Measurements from ENCODE around the gene KCTD8. TPM values are rescaled to one million over a fixed set of nuclear protein-coding genes. Genes with fewer than 3 reads are reported as not detected.

The KCTD8 gene
- polyA plus RNA-seq, 1 donor from 2014 or later, result 0.71 TPM

GRCh38 chr4:44313702-44314101 lies 134.9 kb downstream of the KCTD8 start:
- H3K9me3 ChIP-seq (ENCODE audit: low read length), result no peaks in the 10 kb centered on the region
- H3K4me2 ChIP-seq (ENCODE audit: low read length), result no peak overlapping the region
- no peaks in the 10 kb centered on the region for H3K9me2 ChIP-seq (ENCODE audit: insufficient read depth, low read length)
- H3K9ac ChIP-seq (ENCODE audit: low read length), result no peak overlapping the region
- H3K79me2 ChIP-seq (replicated peaks; ENCODE audit: insufficient read depth, low read length), result no peaks in the 10 kb centered on the region
- H3K27me3 ChIP-seq (ENCODE audit: insufficient read depth, low read depth, low read length), result no peaks in the 10 kb centered on the region
- no peaks in the 10 kb centered on the region for H3K36me3 ChIP-seq (ENCODE audit: insufficient read depth, low read length)
- no peaks in the 10 kb centered on the region for H3F3A ChIP-seq (ENCODE audit: insufficient read depth, low read length, poor library complexity, severe bottlenecking)
- TF ChIP-seq MXI1 (conservative IDR thresholded peaks at IDR 0.05; ENCODE audit: poor library complexity, severe bottlenecking), result no peak
- no peak for TF ChIP-seq SMC3 (conservative IDR thresholded peaks at IDR 0.05; ENCODE audit: poor library complexity)
- no peak for TF ChIP-seq RAD21 (conservative IDR thresholded peaks at IDR 0.05)
- TF ChIP-seq TAF1 (IDR thresholded peaks at IDR 0.05; ENCODE audit: low read depth), result no peak
- TF ChIP-seq CTCF (IDR thresholded peaks at IDR 0.05; ENCODE audit: poor library complexity, severe bottlenecking), result no peak
- no peak for TF ChIP-seq EZH2 (IDR thresholded peaks at IDR 0.05; ENCODE audit: borderline replicate concordance, insufficient read depth, low read length, poor library complexity, severe bottlenecking)
- TF ChIP-seq REST (IDR thresholded peaks at IDR 0.05; ENCODE audit: borderline replicate concordance), result no peak
- TF ChIP-seq POLR2AphosphoS5 (IDR thresholded peaks at IDR 0.05), result no peak
- TF ChIP-seq EP300 (conservative IDR thresholded peaks at IDR 0.05; ENCODE audit: poor library complexity, severe bottlenecking), result no peak
- H2AFZ ChIP-seq (ENCODE audit: low read depth, low read length), result no peak overlapping the region
- H4K20me1 ChIP-seq (ENCODE audit: insufficient read depth), result no peaks in the 10 kb centered on the region
- H3K27ac ChIP-seq (ENCODE audit: low read length), result no peak overlapping the region
- no peak overlapping the region for H3K4me3 ChIP-seq (ENCODE audit: low read length)

GRCh38 chr4:44287505-44287904 lies 161.1 kb downstream of the KCTD8 start:
- Histone ChIP-seq H3K4me2 (ENCODE audit: low read length) (no peak overlapping the region), H3K27ac (ENCODE audit: low read length) (no peak overlapping the region), H3K36me3 (ENCODE audit: insufficient read depth, low read length) (no peaks in the 10 kb centered on the region), H3K9ac (ENCODE audit: low read length) (no peak overlapping the region), H3F3A (ENCODE audit: insufficient read depth, low read length, poor library complexity, severe bottlenecking) (no peaks in the 10 kb centered on the region), H2AFZ (ENCODE audit: low read depth, low read length) (no peak overlapping the region), H3K9me3 (ENCODE audit: low read length) (no peaks in the 10 kb centered on the region), H4K20me1 (ENCODE audit: insufficient read depth) (no peaks in the 10 kb centered on the region), H3K4me3 (ENCODE audit: low read length) (no peak overlapping the region), H3K9me2 (ENCODE audit: insufficient read depth, low read length) (no peaks in the 10 kb centered on the region), H3K79me2 (replicated peaks; ENCODE audit: insufficient read depth, low read length) (no peaks in the 10 kb centered on the region), H3K27me3 (ENCODE audit: insufficient read depth, low read depth, low read length) (no peaks in the 10 kb centered on the region)
- no peak for TF ChIP-seq CTCF (IDR thresholded peaks at IDR 0.05; ENCODE audit: poor library complexity, severe bottlenecking)
- TF ChIP-seq RAD21 (conservative IDR thresholded peaks at IDR 0.05), result no peak
- no peak for TF ChIP-seq POLR2AphosphoS5 (IDR thresholded peaks at IDR 0.05)
- TF ChIP-seq MXI1 (conservative IDR thresholded peaks at IDR 0.05; ENCODE audit: poor library complexity, severe bottlenecking), result no peak
- no peak for TF ChIP-seq EP300 (conservative IDR thresholded peaks at IDR 0.05; ENCODE audit: poor library complexity, severe bottlenecking)
